HG02938 (cell line): ENCODE data around the gene DMRTC1.
"Not testable (repeated sequence)": the region's sequence is repeated elsewhere in the genome, so short reads cannot be mapped to it uniquely, and the experiment has no call there.

Source experiments
- ATAC-seq: cut with Tn5 transposase; IDR thresholded peaks from one replicate; pipeline ENCODE4 v1.9.1; 2021; ENCODE audit warnings: mild to moderate bottlenecking, moderate library complexity; ENCODE audit not compliant: unreplicated experiment

The DMRTC1 gene, protein sequence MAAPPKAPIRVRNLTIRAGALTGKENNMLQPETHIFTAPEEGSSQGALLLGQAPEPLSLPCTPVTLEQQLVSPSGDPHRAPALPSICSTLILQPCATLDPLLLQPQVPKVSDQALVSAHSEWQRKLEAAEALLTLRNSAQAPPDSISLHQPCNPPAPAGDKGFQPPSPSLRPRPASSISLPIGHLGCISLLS

DNA sequence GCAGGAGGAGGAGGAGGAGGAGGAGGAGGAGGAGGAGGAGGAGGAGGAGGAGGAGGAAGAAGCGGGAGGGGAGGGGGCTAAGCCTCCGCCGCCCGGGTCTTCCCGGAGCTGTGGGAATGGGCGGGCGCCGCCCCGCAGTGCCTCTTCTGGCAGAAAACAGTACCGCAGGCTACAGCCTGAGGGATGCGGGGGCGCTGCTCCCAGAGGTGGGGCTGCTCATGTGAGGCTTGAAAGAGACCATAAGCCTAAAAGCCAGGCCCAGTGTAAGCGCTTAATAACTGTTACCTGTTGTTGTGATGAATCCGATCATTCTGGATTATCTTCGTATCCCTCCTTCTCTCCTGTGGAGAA lies at the start of gene DMRTC1:
Gene DMRTC1 (minus strand): TSS at position 19 of the 351 bp plus-strand sequence. CDS start 68,143 bp downstream, outside the sequence.
- peak; percentile 80 for ATAC-seq

GRCh38 chrX:72980894-72981469 lies 37.3 kb upstream of the DMRTC1 start:
- not testable (repeated sequence) for ATAC-seq

DNA sequence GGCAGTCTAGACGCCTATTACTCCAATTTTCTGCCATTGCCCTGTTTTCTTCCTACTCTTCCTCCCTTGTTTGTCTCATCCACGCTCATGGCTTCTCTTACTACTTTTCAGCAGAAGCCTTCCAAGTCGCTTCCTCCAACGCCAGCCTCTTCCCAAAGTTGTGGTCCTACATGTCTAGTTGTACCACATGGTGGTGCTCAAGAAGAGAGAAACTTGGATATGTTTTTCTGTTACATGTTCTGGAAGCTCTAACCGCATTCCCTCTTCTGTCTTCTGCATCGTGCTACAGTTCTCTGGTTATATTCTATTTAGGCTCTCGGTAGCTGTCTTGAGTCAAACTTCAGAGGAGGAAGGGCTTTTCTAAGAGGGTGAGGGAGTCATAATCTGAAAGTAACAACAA lies 31.2 kb upstream of the DMRTC1 start:
- ATAC-seq = not testable (repeated sequence)

- not testable (repeated sequence) for ATAC-seq
These were observed 28.2 kb upstream of the DMRTC1 start for GRCh38 chrX:72971859-72972258.

DNA sequence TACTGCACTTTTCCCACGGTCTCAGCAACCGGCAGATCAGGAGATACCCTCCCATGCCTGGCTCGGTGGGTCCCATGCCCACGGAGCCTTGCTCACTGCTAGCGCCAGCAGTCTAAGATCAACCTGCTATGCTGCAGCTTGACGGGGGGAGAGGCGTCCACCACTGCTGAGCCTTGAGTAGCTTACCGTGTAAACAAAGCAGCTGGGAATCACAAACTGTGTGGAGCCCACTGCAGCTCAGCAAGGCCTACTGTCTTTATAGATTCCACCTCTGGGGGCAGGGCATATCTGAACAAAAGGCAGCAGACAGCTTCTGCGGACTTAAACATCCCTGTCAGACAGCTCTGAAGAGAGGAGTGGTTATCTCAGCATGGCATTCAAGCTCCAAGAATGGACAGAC lies 16.3 kb upstream of the DMRTC1 start:
- ATAC-seq = not testable (repeated sequence)

DNA sequence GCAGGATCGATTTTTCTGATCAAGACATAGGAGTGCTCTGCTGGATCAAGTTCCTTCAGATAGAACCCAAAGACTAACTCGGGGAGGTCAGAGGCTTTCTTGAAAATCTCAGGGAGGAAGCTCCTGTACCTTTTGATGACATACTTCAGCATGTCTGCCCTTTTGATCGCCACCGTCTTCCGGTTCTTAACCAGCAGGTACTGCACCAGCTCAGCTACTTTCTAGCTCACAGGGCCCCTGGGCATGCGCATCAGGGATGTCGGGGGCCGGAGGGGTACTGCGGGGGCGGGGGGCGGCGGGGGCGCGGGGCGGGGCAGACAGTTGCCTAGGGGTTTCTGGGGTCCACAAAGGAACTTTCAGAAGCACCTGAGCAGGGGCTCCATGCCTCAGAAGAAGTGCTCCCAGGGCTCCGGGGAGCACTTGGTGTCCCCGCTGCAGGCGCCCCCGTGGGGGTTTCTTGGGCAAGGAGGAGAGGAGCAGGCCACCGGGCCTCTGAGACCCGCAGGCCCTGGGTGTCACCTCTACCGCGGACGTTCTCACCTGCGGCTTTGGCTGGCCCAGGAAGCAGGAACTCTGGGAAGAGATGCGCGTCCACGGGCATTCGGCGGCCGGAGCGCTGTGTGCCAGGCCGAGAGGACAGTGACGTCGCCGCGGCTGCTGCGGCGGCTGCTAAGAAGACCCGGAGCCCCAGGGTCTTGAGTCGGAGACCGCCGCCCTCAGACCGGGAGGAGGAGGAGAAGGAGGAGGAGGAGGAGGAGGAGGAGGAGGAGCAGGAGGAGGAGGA lies 410 bp downstream of the DMRTC1 start:
- peak; percentile 60 for ATAC-seq

- ATAC-seq = not testable (repeated sequence)
These were observed 1.4 kb downstream of the DMRTC1 start for GRCh38 chrX:72942272-72942671.

- not testable (repeated sequence) for ATAC-seq
These were observed 5.7 kb downstream of the DMRTC1 start, which contains the start of gene FAM236A for GRCh38 chrX:72937906-72938305. Gene FAM236A (plus strand): TSS chrX:72938206. CDS start chrX:72938263, 57 bp downstream.

DNA sequence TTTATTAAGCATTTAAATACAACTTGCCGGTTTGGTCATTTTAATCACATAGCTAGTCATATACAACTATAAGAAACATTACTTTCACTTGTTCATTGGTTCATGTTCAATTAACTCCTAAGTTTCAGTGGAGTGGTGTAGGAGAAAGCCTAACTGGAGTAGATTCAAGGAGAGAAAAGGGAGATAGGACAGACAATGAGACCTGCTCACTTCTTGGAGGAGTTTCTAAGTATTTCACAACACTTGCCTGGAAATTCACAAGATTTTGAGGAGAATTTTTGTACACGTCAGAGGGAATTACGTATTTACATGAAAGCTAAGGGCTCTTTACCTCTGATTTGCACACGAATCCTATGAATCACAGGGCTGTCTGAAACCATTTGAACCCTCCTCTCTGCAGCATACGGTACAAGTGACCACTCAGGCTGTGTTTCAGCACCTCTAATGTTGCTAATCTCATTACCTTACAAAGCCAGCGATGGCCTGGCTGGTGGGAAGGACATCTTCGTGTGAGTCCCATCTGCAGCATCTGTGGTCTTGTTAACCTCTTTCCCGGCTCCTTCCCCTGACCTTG lies 6.7 kb downstream of the DMRTC1 start:
- not testable (repeated sequence) for ATAC-seq

DNA sequence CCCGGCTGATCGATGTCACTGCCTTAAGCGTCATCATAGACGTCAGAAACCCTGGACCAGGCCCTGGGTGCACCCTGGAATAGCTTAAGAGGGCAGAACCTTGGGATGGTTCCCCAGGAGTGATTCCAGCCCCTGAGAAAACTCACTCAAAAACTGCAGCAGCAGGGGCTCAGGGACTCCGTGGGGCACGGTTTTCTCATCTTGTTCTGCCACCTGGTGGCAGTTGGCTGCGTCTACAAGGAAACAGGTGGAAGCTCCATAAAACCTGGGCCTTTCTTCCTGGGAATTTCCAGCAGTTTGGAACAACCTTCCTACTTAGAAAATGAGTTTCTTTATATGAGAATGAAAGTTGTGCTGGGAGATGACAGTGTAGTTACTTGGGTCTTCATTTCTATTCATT lies 7.2 kb downstream of the DMRTC1 start:
- not testable (repeated sequence) for ATAC-seq

- ATAC-seq = not testable (repeated sequence)
These were observed 11.4 kb downstream of the DMRTC1 start for GRCh38 chrX:72932283-72932682.

GRCh38 chrX:72916096-72916495 lies 27.5 kb downstream of the DMRTC1 start:
- not testable (repeated sequence) for ATAC-seq

GRCh38 chrX:72912315-72912714 lies 31.3 kb downstream of the DMRTC1 start, which contains the start of gene FAM236C:
Gene FAM236C (plus strand): TSS chrX:72912615. CDS start chrX:72912715, 100 bp downstream.
- not testable (repeated sequence) for ATAC-seq

DNA sequence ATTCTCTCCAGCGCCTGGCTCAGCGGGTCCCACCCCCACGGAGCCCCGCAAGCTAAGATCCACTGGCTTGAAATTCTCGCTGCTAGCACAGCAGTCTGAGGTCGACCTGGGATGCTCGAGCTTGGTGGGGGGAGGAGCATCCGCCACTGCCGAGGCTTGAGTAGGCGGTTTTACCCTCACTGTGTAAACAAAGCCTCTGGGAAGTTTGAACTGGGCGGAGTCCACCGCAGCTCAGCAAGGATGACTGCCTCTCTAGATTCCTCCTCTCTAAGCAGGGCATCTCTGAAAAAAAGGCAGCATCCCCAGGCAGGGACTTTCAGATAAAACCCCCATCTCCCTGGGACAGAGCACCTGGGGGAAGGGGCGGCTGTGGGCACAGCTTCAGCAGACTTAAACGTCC lies 53.9 kb downstream of the DMRTC1 start:
- ATAC-seq = not testable (repeated sequence)

DNA sequence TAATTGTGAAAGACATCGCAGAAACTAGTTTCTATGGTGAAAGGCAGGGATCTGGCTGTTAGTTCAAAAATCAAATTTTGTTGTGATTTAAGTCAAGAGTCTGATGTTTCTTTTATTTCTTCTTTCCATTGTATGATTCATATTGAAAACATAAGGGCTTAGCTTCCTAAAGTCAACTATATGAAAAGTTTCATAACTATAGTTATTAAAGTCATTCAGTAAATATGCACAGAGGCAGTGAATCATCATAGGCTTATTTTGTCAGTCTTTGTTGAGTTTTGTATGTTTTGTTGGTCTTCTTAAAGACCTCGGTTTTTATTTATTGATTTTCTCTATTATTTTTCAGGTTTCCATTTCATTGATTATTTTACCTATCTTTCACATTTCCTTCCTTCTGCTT lies 60.7 kb downstream of the DMRTC1 start:
- ATAC-seq = not testable (repeated sequence)

GRCh38 chrX:72837532-72837931 lies 106.1 kb downstream of the DMRTC1 start:
- not testable (repeated sequence) for ATAC-seq

DNA sequence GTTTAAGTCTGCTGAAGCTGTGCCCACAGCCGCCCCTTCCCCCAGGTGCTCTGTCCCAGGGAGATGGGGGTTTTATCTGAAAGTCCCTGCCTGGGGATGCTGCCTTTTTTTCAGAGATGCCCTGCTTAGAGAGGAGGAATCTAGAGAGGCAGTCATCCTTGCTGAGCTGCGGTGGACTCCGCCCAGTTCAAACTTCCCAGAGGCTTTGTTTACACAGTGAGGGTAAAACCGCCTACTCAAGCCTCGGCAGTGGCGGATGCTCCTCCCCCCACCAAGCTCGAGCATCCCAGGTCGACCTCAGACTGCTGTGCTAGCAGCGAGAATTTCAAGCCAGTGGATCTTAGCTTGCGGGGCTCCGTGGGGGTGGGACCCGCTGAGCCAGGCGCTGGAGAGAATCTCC lies 112.9 kb downstream of the DMRTC1 start:
- not testable (repeated sequence) for ATAC-seq
